Duodenal mucosa (tissue), 2 donors: ENCODE results near the gene C20orf204.
A peak's percentile ranks its signal among the peaks of the same experiment; 100 is the strongest.

Experiments used
- H3K27ac ChIP-seq: one replicate; pipeline ENCODE4 v1.7.0; 2013; ENCODE audit warnings: low read depth, low read length
- H3K27me3 ChIP-seq, 2 donors: one replicate each; pipeline ENCODE4 v1.7.0; 2013; ENCODE audit warnings: low read length in 2 of 2, control low read depth in 1 of 2; ENCODE audit not compliant: insufficient read depth in 2 of 2, control insufficient read depth in 1 of 2
- H3K36me3 ChIP-seq, 2 donors: one replicate each; pipeline ENCODE4 v1.7.0; 2013; ENCODE audit warnings: low read length in 2 of 2, control low read depth in 1 of 2; ENCODE audit not compliant: insufficient read depth in 2 of 2, control insufficient read depth in 1 of 2
- H3K4me1 ChIP-seq, 2 donors: one replicate each; pipeline ENCODE4 v1.7.0; 2013; ENCODE audit warnings: low read length in 2 of 2, control low read depth in 1 of 2; ENCODE audit not compliant: insufficient read depth in 2 of 2, control insufficient read depth in 1 of 2
- H3K4me3 ChIP-seq, 2 donors: one replicate each; pipeline ENCODE4 v1.7.0; 2013; ENCODE audit warnings: low read length in 2 of 2, low read depth in 1 of 2
- H3K9ac ChIP-seq, 2 donors: one replicate each; pipeline ENCODE4 v1.7.0; 2013; ENCODE audit warnings: low read length in 2 of 2, low read depth in 1 of 2
- H3K9me3 ChIP-seq, 2 donors: one replicate each; pipeline ENCODE4 v1.7.0; 2013; ENCODE audit warnings: low read length in 2 of 2, control low read depth in 1 of 2; ENCODE audit not compliant: control insufficient read depth in 1 of 2

The C20orf204 gene

GRCh38 chr20:64057628-64058498 lies 21.9 kb downstream of the C20orf204 start:
- Histone ChIP-seq H3K4me3 (peak overlapping the region; percentile 9 to 16), H3K27me3 (peaks cover 33 to 40% of the 10 kb centered on the region in 2 donors), H3K4me1 (peaks cover 10 to 11% of the 10 kb centered on the region in 2 donors), H3K9ac (no peak overlapping the region), H3K9me3 (no peaks in the 10 kb centered on the region), H3K27ac (no peak overlapping the region), H3K36me3 (no peaks in the 10 kb centered on the region)

- no peak overlapping the region for H3K27ac ChIP-seq
- no peaks in the 10 kb centered on the region for H3K36me3 ChIP-seq
- H3K4me1 ChIP-seq = peaks cover 11 to 14% of the 10 kb centered on the region in 2 donors
- no peak overlapping the region for H3K9ac ChIP-seq
- no peaks in the 10 kb centered on the region for H3K9me3 ChIP-seq
- peaks cover 30 to 35% of the 10 kb centered on the region in 2 donors for H3K27me3 ChIP-seq
- H3K4me3 ChIP-seq = no peak overlapping the region
Measured at GRCh38 chr20:64058536-64058935, 22.6 kb downstream of the C20orf204 start.

- H3K9me3 ChIP-seq = no peaks in the 10 kb centered on the region
- peaks cover 1 to 9% of the 10 kb centered on the region in 2 donors for H3K27me3 ChIP-seq
- peak overlapping the region; percentile 54 to 67 for H3K4me3 ChIP-seq
- H3K9ac ChIP-seq = peak overlapping the region; percentile 32 to 63
- no peaks in the 10 kb centered on the region for H3K36me3 ChIP-seq
- H3K4me1 ChIP-seq = peaks cover 18 to 36% of the 10 kb centered on the region in 2 donors
- H3K27ac ChIP-seq = no peak overlapping the region
Measured at GRCh38 chr20:64062276-64062595, 26.3 kb downstream of the C20orf204 start.

DNA sequence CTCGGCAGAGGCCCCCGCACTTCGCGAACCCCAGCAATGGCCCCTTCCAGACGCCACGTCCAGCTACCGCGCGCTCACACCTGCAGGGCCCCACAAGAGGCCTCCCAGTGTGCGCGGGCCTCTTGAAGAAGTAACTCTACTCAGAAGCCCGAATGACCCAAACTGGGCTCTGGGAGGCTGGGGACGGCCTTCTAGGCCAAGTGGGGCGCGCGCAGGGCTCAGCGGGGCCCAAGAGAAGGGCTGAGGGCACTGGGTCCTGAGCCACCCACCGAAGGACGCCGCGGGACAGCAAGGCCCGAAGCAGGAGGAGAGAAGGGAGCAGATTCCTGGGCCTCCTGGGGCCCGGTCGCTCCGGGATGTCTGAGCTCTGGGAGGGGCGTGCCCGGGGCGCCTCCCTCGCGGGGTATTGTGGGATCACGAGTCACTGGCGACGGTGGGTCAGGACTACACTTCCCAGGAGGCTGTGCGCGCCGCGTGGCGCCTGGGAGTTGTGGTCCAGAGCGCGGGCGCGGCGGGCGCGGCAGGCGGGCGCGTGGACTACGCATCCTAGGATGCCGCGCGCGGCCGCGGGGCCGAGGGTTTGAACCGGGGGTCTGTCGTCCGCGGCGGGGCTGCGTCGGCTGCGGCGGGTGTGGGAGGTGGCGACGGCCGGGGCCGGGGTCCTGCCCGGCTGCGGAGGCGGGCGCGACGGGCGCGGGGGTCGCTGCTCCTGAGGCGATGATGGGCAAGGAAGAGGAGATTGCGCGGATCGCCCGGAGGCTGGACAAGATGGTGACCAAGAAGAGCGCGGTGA lies 26.8 kb downstream of the C20orf204 start, which contains the start of gene TCEA2:
TCEA2 (plus strand) TSS at position 603 of the 793 bp plus-strand sequence; CDS start at position 718, 115 bp downstream.
- Histone ChIP-seq H3K36me3 (no peaks in the 10 kb centered on the region), H3K4me1 (peaks cover 14 to 33% of the 10 kb centered on the region in 2 donors), H3K27me3 (peaks cover 0 to 4% of the 10 kb centered on the region in 2 donors), H3K9me3 (no peaks in the 10 kb centered on the region), H3K4me3 (peak within 1 kb of the TSS; percentile 67 to 73), H3K27ac (peak within 1 kb of the TSS; percentile 56), H3K9ac (peak within 1 kb of the TSS; percentile 32 to 63)

DNA sequence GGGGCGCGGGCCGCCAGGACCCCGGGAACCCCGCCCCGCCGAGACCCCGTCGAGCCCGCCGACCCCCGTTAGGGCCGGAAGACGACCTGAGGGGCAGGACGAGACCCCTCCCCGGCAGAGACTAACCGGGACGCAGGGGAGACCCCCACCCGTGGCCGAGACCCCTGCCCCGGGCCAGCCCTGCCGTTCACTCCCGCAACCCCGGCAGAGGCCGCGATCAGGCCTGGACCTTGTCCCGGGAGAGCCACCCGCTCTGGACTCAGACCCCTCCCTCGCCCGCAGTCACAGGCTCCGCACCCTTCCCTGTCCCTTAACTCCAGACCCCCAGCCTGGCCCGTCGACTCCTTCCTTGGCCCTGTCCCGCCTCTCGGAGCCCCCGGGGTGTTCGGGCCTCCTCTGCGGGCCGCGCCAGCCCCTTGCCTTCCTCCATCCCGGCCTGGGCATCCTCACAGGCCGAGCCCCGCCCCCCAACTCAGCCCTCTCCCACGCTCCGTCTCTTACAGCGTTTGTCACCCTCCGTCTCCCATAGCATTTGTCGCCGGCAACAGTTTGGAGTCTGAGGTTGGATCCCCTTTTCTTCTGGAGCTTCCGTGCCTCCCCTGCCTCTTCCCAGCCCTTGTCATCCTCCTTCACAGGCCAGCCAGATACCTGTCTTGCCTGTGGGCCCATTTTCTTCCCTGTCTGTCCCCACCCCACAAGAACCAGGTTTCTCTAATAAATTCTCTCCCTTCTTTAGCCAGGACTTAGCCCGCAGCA lies 27.6 kb downstream of the C20orf204 start:
- peaks cover 14 to 33% of the 10 kb centered on the region in 2 donors for H3K4me1 ChIP-seq
- no peaks in the 10 kb centered on the region for H3K36me3 ChIP-seq
- peak overlapping the region; percentile 10 for H3K27ac ChIP-seq
- no peaks in the 10 kb centered on the region for H3K9me3 ChIP-seq
- peak overlapping the region; percentile 32 to 59 for H3K9ac ChIP-seq
- no peaks in the 10 kb centered on the region for H3K27me3 ChIP-seq
- peak overlapping the region; percentile 67 to 73 for H3K4me3 ChIP-seq

DNA sequence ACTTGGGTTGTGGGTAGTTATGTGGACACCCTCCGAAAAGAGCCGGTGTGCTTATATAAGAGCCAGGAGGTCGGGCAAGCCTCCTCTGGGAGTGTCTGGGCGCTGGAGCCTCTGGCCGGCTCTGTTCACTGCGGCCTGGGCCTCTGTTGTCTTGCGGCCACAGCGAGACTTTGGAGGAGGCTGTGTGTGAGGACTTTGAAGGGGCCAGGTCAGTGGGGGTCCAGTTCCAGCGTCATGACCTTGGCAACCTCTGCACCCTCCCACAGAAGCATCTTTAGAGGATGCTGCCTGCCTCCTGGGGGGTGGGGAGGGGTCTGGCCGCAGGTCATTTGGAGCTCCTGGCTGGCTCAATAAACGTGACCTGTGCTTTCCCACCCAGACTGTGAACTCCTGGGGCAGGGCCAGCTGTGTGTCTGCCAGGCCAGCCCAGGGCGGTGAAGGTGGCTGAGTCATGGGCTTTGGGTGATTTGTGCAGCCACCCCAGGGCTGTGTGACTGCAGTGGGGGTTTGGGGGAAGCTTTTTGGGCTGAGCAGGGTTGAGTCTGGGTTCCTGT lies 28.2 kb downstream of the C20orf204 start:
- peaks cover 14 to 34% of the 10 kb centered on the region in 2 donors for H3K4me1 ChIP-seq
- no peaks in the 10 kb centered on the region for H3K36me3 ChIP-seq
- no peak overlapping the region for H3K27ac ChIP-seq
- peak overlapping the region in 1 of 2 donors; percentile 73 for H3K4me3 ChIP-seq
- H3K27me3 ChIP-seq = no peaks in the 10 kb centered on the region
- H3K9ac ChIP-seq = peak overlapping the region in 1 of 2 donors; percentile 59
- H3K9me3 ChIP-seq = no peaks in the 10 kb centered on the region

DNA sequence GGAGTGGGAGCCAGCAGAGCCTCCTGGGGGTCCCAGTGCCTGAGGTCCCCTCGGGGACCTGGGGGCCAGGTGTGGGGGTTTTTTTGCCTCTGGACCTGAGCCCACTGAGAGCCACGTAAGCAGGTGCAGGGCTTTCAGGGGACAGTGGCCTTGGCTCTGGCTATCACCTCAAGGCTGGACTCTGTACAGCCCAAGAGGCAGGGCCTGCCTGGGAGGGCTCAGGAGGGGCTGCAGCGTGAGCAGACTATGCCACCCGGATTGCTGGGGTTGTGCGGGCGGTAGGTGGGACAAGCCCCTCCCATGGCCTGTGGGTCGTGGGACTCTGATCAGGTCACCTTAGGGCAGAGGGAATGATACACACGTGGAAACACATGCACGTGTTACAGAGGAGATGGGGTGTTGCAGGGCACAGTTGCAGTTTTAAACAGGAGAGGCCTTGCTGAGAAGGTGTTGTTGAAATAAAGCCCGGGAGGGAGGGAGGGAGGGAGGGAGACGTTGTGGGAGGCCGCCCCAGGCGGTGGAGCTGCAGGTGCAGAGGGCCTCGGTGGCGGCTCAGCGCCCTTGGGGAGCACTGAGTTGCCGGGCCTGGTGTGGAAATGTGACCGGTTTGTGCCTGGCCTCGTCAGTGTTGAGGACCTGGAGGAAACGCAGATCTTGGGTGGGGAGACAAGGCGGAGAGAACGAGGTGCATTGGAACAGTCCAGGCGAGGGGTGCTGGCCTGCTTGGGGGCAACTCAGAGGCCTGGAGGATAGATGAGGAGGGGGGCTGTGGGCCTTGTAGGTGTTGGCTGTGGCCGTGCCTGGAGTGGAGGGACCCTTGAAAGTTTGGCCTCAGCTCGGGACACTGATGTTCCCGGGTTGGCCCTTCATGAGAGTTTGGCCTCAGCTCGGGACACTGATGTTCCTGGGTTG lies 29.3 kb downstream of the C20orf204 start:
- Histone ChIP-seq H3K27ac (no peak overlapping the region), H3K36me3 (no peaks in the 10 kb centered on the region), H3K4me1 (peaks cover 14 to 37% of the 10 kb centered on the region in 2 donors), H3K9me3 (no peaks in the 10 kb centered on the region), H3K27me3 (no peaks in the 10 kb centered on the region), H3K9ac (no peak overlapping the region), H3K4me3 (no peak overlapping the region)

GRCh38 chr20:64065974-64066343 lies 30.0 kb downstream of the C20orf204 start:
- H3K4me1 ChIP-seq = peaks cover 14 to 37% of the 10 kb centered on the region in 2 donors

More at GRCh38 chr20:64065974-64066343, 30.0 kb downstream of the C20orf204 start:
- Histone ChIP-seq H3K9ac (no peak overlapping the region), H3K36me3 (no peaks in the 10 kb centered on the region), H3K27ac (no peak overlapping the region), H3K4me3 (no peak overlapping the region), H3K27me3 (no peaks in the 10 kb centered on the region), H3K9me3 (no peaks in the 10 kb centered on the region)
